Lung (tissue), 12 donors: Measurements from ENCODE around the gene STXBP4. TPM values are rescaled to one million over a fixed set of nuclear protein-coding genes. Genes with fewer than 3 reads are reported as not detected.

Source experiments
- ATAC-seq: fragments of 200-7000 bp; cut with Tn5 transposase; one replicate; pipeline ENCODE4 v1.9.1; 2020; ENCODE audit warnings: moderate number of reproducible peaks; ENCODE audit not compliant: insufficient read depth, low FRiP score
- DNase-seq, 3 donors: peaks; one replicate each; pipeline ENCODE4 v3.0.0-alpha.2; 2013 to 2017
- H3K27ac ChIP-seq, 2 donors: one replicate each; pipeline ENCODE4 v1.5.1; 2013; ENCODE audit warnings: mild to moderate bottlenecking in 2 of 2, moderate library complexity in 2 of 2, control low read depth in 1 of 2, inconsistent platforms in 1 of 2, low read depth in 1 of 2, low read length in 1 of 2
- H3K27me3 ChIP-seq, 3 donors: one replicate each; pipeline ENCODE4 v1.5.1; 2013; ENCODE audit warnings: low read length in 2 of 3; ENCODE audit not compliant: control insufficient read depth in 3 of 3, insufficient read depth in 3 of 3
- H3K36me3 ChIP-seq, 4 donors: one replicate each; pipeline ENCODE4 v1.5.1; 2013; ENCODE audit warnings: low read length in 4 of 4, mild to moderate bottlenecking in 1 of 4, moderate library complexity in 1 of 4; ENCODE audit not compliant: control insufficient read depth in 4 of 4, insufficient read depth in 4 of 4
- H3K4me1 ChIP-seq, 5 donors: one replicate each; pipeline ENCODE4 v1.5.1; 2013; ENCODE audit warnings: low read length in 5 of 5, mild to moderate bottlenecking in 2 of 5, moderate library complexity in 1 of 5; ENCODE audit not compliant: control insufficient read depth in 5 of 5, insufficient read depth in 5 of 5
- H3K4me3 ChIP-seq: one replicate; pipeline ENCODE4 v1.5.1; 2013; ENCODE audit warnings: mild to moderate bottlenecking, control low read depth, moderate library complexity
- H3K9ac ChIP-seq, 2 donors: one replicate each; pipeline ENCODE4 v1.5.1; 2013; ENCODE audit warnings: low read length in 2 of 2, control low read depth in 1 of 2; ENCODE audit not compliant: insufficient read depth in 1 of 2
- H3K9me3 ChIP-seq, 4 donors: one replicate each; pipeline ENCODE4 v1.5.1; 2013; ENCODE audit warnings: low read length in 3 of 4, mild to moderate bottlenecking in 1 of 4, moderate library complexity in 1 of 4; ENCODE audit not compliant: control insufficient read depth in 4 of 4, insufficient read depth in 3 of 4
- WGBS, 2 donors: extraction: QIAGEN DNeasy Blood & Tissue Kit; methylation state at CpG; one replicate each; pipeline ENCODE4 v1.1.7; 2013; 5-methylcytosine and 5-hydroxymethylcytosine counted together
- polyA plus RNA-seq, 2 donors: library from polyadenylated mRNA; stranded (reverse); fragments of 200-250 nt; gene quantifications; one replicate each; pipeline ENCODE4 v1.2.1, GENCODE V29; 2013
- total RNA-seq, 2 donors: library from RNA; depleted of rRNA in 1 of 2; stranded (reverse); fragments of >200 nt in 1 of 2; gene quantifications; one replicate each; pipeline ENCODE4 v1.2.1, GENCODE V29; 2014 to 2021
- TF ChIP-seq, protein P1 (sequence below): IDR thresholded peaks from 2 replicates; pipeline ENCODE4 v1.5.1; 2012; ENCODE audit warnings: mild to moderate bottlenecking; ENCODE audit errors: control extremely low read depth, extremely low read depth
- donor health status: control.
- donor health status: control.
- donor health status: Bipolar disorder and iron deficiency.
- donor health status: healthy.
- donor health status: DM: yes; HTN: yes; CAD: no.

Gene STXBP4
- total and polyA plus RNA-seq, 4 donors: 1.4 to 44.1 (median 7.7) TPM

DNA sequence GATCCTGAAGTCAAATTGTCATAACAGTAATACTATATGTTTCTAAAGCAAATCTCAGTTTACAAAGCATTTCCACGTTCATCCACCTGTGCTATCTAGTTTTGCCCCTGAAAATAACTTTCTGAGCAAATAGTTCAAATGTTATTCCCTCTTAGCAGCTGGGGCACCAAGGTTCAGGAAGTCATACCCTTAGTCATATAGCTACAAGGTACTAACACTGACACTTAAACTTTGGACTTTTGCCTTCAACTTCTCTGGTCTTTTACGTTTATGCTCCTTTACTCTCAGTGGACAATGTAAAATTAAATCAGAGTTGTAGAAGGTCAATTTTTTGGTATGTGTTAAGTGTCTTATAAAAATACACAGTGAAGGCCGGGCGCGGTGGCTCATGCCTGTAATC, 33.1 kb upstream of the STXBP4 start:
- no peak for DNase-seq
- TF ChIP-seq, protein P1, sequence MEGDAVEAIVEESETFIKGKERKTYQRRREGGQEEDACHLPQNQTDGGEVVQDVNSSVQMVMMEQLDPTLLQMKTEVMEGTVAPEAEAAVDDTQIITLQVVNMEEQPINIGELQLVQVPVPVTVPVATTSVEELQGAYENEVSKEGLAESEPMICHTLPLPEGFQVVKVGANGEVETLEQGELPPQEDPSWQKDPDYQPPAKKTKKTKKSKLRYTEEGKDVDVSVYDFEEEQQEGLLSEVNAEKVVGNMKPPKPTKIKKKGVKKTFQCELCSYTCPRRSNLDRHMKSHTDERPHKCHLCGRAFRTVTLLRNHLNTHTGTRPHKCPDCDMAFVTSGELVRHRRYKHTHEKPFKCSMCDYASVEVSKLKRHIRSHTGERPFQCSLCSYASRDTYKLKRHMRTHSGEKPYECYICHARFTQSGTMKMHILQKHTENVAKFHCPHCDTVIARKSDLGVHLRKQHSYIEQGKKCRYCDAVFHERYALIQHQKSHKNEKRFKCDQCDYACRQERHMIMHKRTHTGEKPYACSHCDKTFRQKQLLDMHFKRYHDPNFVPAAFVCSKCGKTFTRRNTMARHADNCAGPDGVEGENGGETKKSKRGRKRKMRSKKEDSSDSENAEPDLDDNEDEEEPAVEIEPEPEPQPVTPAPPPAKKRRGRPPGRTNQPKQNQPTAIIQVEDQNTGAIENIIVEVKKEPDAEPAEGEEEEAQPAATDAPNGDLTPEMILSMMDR: no peak
- WGBS, 2 donors: 91 to 94% methylated on average over 5 of the region's 5 CpGs
- Histone ChIP-seq H3K9ac (no peak overlapping the region), H3K4me3 (no peak overlapping the region), H3K36me3 (peaks cover 0 to 10% (median 4%) of the 10 kb centered on the region in 4 donors), H3K27ac (no peak overlapping the region), H3K27me3 (no peaks in the 10 kb centered on the region), H3K4me1 (no peaks in the 10 kb centered on the region), H3K9me3 (no peaks in the 10 kb centered on the region)
- no peak for ATAC-seq

DNA sequence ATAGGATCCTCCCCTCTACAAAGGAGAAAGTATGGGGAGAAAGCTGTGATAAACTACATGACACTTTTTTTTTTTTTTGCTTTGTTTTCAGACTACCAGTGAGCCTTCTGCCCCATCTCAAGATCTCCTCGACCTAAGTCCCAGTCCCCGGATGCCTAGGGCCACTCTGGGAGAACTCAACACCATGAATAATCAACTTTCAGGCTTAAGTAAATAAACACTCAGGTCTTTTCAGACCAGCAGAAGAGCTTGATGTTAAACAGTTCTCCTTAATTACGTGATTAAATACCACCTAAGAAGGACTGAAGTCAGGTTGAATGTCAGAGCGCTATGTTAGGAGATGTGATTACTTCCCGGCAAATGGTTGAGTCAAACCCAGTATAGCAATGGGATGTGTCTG, 31.5 kb upstream of the STXBP4 start:
- Histone ChIP-seq H3K9me3 (no peaks in the 10 kb centered on the region), H3K4me3 (no peak overlapping the region), H3K9ac (no peak overlapping the region), H3K27ac (no peak overlapping the region), H3K4me1 (no peaks in the 10 kb centered on the region), H3K27me3 (no peaks in the 10 kb centered on the region), H3K36me3 (peaks cover 0 to 10% (median 4%) of the 10 kb centered on the region in 4 donors)
- TF ChIP-seq, protein P1: no peak
- DNase-seq: no peak
- 50 to 78% methylated on average over 5 of the region's 5 CpGs for WGBS, 2 donors
- ATAC-seq: peak; percentile 34

DNA sequence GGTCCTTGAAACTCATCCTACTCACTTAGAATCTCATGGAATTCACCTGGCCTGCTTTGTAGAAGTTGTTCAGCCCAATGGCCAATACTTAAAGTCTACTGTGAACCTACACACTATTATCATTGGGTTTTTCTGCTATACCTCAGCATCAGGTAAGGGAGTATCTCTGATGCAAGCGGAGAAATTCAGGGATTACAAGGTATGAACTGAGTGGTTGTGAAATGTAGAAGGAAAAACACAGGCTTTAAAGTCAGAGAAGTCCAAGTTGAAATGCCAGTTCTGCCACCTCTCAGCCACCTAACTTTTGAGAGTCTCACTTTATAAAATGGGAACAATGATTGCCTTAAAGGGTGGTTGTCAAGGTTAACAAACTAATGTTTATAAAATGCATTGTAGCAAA, 31.1 kb upstream of the STXBP4 start:
- no peaks in the 10 kb centered on the region for H3K27me3 ChIP-seq
- DNase-seq (no peak), ATAC-seq (no peak)
- 89 to 93% methylated on average over 1 of the region's 1 CpG for WGBS, 2 donors
- no peak overlapping the region for H3K27ac ChIP-seq
- TF ChIP-seq, protein P1: no peak
- peaks cover 0 to 10% (median 4%) of the 10 kb centered on the region in 4 donors for H3K36me3 ChIP-seq
- H3K4me1 ChIP-seq: no peaks in the 10 kb centered on the region
- H3K4me3 ChIP-seq: no peak overlapping the region
- H3K9me3 ChIP-seq: no peaks in the 10 kb centered on the region
- H3K9ac ChIP-seq: no peak overlapping the region

DNA sequence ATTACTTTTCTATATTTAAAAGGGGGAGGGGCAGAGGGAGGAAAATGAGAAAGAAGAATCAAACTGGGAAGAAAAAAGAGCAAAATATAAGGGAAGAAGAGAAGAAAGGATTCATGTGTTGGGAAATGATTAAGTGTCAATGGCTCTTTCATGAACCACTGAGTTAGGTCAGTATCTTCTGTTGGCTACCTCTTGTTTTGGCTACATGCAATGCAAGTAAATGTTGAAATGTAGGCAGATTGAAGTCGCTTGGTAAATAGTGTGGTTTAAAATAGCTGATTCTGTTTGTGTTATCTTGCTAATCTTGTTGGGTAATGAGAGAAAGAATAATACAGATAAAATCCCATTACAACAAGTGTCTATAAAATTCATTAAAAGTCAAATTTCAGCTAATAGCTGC, 27.3 kb upstream of the STXBP4 start:
- Histone ChIP-seq H3K27me3 (no peaks in the 10 kb centered on the region), H3K4me1 (no peaks in the 10 kb centered on the region), H3K9me3 (no peaks in the 10 kb centered on the region), H3K36me3 (peaks cover 0 to 8% (median 3%) of the 10 kb centered on the region in 4 donors), H3K9ac (no peak overlapping the region), H3K27ac (no peak overlapping the region), H3K4me3 (no peak overlapping the region)
- no peak for ATAC-seq
- TF ChIP-seq, protein P1: no peak
- DNase-seq: no peak
- 95 to 97% methylated on average over 1 of the region's 1 CpG for WGBS, 2 donors
